ENCODE results near the gene B3GNT3. TPM values are rescaled to one million over a fixed set of nuclear protein-coding genes. Genes with fewer than 3 reads are reported as not detected.

B3GNT3 gene
- total RNA-seq, result 1.8 TPM

DNA sequence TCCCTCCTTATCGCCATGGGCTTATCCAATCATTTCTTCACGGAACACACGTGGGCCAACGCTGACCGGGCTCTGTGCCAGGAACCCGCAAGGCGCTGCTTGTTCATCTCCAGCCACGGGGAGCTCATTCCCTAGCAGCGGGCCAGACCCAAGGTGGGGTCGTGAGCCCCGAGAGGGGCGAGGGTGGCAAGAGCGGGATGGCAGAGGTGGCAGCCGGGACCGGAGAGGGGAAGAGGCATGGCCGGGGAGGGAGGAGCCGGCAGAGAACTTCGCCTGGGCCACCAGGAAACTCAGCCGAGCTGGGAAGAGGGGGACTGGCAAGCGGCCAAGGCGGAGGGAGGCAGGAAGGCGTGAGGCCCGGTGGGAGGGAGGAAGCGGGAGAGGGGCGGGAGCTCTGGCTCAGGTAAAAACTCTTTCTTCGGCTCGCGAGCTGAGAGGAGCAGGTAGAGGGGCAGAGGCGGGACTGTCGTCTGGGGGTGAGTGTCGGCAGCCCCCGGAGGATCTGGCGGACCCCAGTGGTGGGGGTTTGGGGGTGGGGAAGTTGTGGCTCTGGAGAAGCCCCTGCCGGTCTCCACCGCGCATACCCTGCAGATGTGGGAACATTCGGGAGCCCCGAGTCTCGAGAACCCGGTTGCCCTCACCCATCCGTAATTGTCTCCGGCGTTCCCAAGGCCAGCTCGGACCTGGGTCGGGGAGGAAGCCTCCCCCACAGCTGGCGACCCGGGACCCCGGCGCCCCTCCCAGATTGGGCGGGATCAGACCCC lies at the start of gene B3GNT3:
Gene B3GNT3, plus strand, starts transcription at position 408 of the 764 bp plus-strand sequence. CDS start 12,670 bp downstream, outside the sequence.
- peak; percentile 32 for DNase-seq

DNA sequence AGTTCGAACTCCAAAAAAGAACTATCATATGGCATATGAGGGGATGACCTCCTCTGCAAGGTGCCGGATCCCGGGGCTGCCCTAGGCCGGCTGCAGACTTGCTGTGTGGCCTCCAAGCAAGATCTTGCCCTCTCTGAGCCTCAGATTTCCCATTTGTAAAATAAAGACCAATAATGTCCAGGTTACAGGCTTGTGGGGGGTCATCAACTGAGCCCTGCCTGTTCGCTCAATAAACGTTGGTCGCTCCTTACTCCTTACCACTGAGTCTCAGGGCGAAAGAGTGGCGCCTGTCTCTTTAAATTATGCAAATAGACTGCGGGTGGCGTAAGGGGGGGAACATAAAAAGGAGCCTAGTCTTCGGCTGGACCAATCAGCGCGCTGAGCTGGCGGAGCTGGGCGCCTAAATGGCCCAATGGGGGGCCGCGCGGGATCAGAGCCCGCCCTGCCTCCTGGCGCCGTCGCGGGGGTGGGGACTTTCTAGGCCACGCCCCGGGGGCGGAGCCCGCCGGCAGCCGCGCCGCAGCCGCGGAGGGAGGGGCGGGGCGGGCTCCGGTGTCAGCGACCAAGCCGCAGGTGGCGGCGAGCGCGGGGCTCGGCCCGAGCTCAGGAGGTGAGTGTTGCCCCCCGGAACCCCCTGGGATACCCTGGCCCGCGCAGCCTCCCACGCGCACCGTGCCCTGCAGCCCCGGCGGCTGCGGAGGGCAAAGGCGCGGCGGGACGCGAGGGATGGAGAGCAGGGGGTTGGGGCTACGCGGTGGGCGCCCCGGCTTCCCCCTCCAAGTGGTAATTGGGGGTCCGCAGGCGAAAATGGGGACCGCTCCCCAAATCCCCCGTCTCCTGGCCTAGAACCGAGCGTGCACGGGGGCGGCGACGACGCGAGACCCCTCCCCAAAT lies 47.5 kb upstream of the B3GNT3 start:
- DNase-seq, result peak; percentile 97

DNA sequence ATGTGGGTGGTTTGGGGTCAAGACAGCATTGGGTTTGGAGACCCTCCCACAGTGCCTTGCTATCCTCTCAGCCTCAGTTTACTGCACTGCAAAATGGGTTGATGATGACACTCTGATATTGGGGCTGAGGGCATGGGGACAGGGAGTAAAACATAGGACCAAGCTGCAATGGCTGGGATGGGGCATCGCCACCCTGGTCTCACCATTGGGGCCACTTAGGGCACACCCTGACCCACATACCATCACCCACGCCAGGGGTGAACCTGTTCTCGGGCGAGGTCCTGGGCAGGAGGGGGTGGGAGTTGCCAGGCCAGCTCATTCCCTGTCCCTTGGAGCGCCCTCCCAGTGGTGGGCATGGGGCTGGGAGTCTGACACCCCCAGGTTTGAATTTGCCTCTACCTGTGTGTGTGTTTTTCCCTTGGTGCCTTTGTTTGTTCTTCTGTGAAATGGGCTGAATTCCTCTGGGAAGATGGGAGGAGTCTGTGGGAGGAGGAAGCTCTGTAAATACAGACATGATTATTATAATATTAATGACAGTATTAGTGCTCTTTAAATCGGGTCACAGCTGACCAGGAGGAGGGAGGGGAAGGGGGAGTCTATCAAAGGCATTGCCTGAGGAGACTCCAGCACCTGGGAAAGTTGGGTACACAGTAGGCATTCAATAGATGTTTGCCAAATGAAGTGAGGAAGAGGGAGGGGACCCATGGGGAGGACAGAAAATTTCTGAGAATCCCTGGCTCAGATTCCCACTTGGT lies 45.9 kb upstream of the B3GNT3 start:
- DNase-seq, result no peak

GRCh38 chr19:17749912-17750317 lies 45.0 kb upstream of the B3GNT3 start:
- no peak for DNase-seq

DNA sequence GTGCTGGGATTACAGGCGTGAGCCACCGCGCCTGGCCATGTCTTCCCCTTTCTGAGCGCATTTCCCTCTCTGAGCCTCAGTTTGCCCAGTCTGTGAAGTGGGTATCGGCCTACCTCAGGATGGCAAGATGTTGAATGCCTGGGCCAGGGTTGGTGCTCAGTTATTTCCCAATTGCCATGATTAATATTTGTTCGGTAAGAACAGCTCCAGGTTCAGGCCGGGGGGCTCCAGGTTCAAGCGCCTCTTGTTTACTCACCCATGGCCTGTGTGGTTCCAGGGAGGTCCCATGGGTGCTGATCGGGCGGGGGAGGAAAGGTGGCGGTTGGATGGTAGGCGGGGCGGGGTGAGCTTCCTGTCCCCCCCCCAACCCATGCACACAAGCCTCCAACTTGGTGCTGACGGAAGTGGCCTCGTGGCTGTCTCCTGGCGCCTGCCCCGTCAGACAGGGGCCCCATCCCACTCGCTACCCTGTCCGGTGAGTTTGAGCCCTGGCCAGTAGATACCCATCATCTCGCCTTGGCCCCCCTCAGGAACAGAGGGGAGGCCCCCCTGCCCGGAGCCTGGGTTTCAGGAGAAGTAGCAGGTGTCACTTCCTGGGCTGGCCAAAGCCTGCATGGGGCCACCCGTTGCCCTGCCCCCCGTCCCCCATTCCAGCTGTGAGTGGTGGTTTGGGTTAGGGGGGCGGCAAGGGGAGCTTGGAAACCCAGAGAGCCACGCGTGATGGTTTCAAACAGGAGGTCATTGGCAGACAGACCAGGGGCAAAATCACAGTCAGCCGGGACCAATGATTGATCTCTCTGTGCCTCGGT lies 43.6 kb upstream of the B3GNT3 start, which contains the start of gene FCHO1:
Gene FCHO1, plus strand, starts transcription at position 375 of the 809 bp plus-strand sequence. CDS start 3,688 bp downstream, outside the sequence.
- DNase-seq, result no peak

DNA sequence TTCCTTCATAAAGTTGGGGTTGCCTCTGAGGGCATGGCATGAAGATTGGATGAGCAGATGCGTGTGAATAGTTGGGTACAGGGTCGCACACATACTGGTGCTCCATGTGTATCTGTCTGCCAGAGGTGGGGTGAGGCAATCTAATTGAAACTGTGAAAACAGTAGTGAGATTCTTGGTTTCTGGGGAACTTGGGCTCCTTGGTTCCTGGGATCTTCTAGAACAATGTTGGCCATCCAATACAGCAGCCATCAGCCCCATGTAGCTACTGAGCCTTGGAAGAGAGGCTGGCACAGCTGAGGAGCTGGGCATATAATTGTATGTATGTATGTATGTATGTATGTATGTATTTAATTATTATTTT lies 43.0 kb upstream of the B3GNT3 start:
- no peak for DNase-seq

GRCh38 chr19:17752865-17753639 lies 41.9 kb upstream of the B3GNT3 start:
- DNase-seq, result no peak

DNA sequence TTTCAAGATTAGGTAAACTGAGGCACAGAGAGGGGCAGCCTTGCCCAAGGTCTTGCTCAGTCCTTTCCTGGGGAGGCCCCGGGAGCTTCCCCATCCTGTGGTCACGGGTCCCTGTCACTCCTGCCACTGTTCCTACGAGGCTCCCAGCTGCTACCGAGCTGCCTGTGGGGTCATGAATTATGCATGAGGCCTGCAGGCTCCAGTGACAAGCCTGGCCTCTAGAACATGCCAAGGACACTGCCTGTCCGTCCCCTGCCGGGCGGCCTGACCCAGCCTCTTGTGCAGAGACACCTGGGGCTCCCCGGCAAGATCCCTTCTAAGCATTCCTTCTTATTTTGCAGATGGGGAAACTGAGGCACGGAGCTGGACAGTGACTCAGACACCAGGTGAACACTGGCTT lies 41.0 kb upstream of the B3GNT3 start:
- no peak for DNase-seq

- no peak for DNase-seq
Observed at GRCh38 chr19:17754634-17755442, 40.1 kb upstream of the B3GNT3 start.

GRCh38 chr19:17755443-17755890 lies 39.5 kb upstream of the B3GNT3 start:
- no peak for DNase-seq

GRCh38 chr19:17755977-17756670 lies 38.8 kb upstream of the B3GNT3 start:
- peak; percentile 62 for DNase-seq

GRCh38 chr19:17757125-17757524 lies 37.8 kb upstream of the B3GNT3 start:
- DNase-seq, result peak; percentile 75

- no peak for DNase-seq
Observed at GRCh38 chr19:17758515-17758914, 36.4 kb upstream of the B3GNT3 start.

- no peak for DNase-seq
Observed at GRCh38 chr19:17761148-17761547, 33.8 kb upstream of the B3GNT3 start.

DNA sequence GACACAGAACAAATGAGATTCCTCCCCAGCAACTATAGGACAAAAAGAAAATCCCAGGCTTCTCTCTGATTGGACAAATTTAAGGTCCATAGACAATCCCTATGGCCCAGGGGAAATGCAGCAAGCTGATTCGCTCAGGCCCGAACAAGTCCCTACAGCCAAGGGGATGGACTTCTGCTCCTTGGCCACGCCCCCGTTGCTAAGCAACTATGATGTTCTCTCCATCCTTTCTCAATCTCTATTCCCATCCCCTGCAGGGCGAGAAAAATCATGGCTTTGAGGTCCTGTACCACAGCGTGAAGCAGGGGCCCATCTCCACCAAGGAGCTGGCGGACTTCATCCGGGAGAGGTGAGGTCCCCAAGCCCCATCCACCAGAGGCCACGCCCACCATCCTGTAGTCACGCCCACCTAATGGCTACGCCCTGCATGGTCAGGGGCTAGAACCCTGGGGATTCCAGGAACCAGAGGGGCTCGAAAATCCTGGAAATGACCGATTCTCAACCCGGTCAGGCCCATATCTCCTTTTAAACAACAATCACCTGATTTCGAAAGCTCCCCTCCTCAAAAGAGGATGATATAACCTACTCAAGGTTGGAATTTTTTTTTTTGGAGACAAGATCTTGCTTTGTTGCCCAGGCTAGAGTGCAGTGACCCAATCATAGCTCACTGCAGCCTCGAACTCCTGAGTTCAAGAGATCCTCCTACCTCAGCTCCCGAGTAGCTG lies 32.3 kb upstream of the B3GNT3 start:
- DNase-seq, result no peak

DNA sequence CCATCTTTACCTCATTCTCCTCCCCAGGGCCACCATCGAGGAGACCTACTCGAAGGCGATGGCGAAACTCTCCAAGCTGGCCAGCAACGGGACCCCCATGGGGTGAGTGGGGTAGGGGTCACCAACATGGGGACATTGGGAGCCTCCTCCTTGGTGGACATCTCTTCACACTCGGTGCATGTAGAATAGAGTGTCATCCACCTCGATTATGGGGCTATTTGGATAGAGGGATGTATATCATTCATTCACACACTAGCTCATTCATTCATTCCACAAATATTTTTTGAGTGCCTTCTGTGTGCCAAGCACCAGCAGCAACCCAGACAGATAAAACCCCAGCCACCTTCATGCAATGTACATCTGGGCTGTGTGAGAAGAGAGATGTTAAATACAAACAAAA lies 30.6 kb upstream of the B3GNT3 start:
- no peak for DNase-seq

DNA sequence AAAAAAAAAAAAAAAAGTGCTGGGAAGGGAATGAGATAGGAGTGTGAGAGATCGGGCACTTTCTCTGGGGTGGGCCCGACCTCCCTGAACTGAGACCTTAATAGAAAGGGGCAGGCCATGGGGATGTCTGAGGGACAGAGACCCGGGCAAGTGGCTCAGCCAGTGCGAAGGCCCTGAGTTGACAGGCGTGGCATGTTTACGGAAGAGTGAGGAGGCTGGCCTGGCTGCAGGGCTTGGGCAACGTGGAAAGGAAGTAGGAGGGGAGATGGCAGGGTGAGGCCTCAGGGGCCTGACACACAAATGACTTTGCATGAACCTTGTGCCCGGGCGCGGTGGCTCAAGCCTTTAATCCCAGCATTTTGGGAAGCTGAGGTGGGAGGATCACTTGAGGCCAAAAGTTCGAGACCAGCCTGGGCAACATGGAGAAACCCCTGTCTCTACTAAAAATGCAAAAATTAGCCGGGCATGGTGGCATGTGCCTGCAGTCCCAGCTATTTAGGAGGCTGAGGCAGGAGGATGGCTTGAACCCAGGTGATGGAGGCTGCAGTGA lies 29.8 kb upstream of the B3GNT3 start:
- no peak for DNase-seq

DNA sequence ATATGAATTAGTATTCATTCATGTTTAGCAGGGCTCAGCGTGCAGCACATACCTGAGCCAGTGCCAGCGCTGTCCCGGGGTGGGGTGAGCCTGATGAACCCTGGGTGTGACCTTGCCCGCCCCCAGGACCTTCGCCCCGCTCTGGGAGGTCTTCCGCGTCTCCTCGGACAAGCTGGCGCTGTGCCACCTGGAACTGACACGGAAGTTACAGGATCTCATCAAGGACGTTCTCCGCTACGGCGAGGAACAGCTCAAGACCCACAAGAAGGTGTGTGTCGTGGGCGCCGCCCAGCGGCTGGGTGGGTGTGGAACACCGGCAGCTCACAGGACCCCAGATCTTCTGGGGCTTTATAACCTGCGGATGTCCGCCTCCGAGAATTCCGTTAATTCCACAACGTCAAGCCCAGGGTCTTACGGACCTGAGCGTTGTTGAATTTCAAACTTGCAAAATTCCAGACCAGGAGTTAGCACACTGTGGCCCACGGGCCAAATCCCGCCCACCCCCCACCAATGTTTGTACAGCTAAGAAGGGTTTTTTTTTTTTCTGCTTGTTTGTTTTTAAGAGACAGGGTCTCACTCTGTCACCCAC lies 28.3 kb upstream of the B3GNT3 start:
- peak; percentile 74 for DNase-seq

Data from tongue (tissue), 2 donors.